ENCODE results near the gene MAT2A. TPM values are rescaled to one million over a fixed set of nuclear protein-coding genes. Genes with fewer than 3 reads are reported as not detected.

MAT2A gene
- total and polyA plus RNA-seq, 9 of the 15 experiments (the other 6 are each of a cell fraction or from before 2014, with no cell fraction given), result 130 to 1,027 (median 240) TPM

- TF ChIP-seq TCF3 (CRISPR knock-in tag; IDR thresholded peaks at IDR 0.05), result peak; percentile 41; the same call in 1 of the 2 replicates
- TF ChIP-seq CBX3 (IDR thresholded peaks at IDR 0.05; ENCODE audit: borderline replicate concordance in 1 of 2, low read length in 2 of 2), result no peak; a peak in 2 of 3 replicates
- no peak for TF ChIP-seq CAMTA2 (CRISPR knock-in tag; conservative IDR thresholded peaks at IDR 0.05)
- TF ChIP-seq ZNF583 (CRISPR knock-in tag; IDR thresholded peaks at IDR 0.05), result no peak
- TF ChIP-seq MLLT1 (IDR thresholded peaks at IDR 0.05), result peak; percentile 85 to 93
- peak; percentile 3 for TF ChIP-seq HNRNPK (IDR thresholded peaks at IDR 0.05; ENCODE audit: low read depth, low read length, poor library complexity, severe bottlenecking)
- TF ChIP-seq ZNF740 (CRISPR knock-in tag; IDR thresholded peaks at IDR 0.05), result peak; percentile 13; the same call in 1 of the 2 replicates
- TF ChIP-seq ZNF740 (tag; IDR thresholded peaks at IDR 0.05), result 0 out of 4 replicates have a peak, but pooled peaks of 1 of the 2 experiments have one; percentile 5
- peak; percentile 81; the same call in 1 of the 2 replicates for TF ChIP-seq ZNF395 (CRISPR knock-in tag; IDR thresholded peaks at IDR 0.05)
- peak; percentile 86 to 97 (median 94) for TF ChIP-seq YY1 (IDR thresholded peaks at IDR 0.05; ENCODE audit: borderline replicate concordance in 1 of 3, control insufficient read depth in 1 of 3, extremely low read depth in 1 of 3, insufficient read depth in 3 of 3, insufficient read length in 1 of 3, insufficient replicate concordance in 2 of 3, low read depth in 1 of 3, low read length in 2 of 3)
- no peak for TF ChIP-seq MAFG (tag; conservative IDR thresholded peaks at IDR 0.05)
- TF ChIP-seq CUX1 (CRISPR knock-in tag; IDR thresholded peaks at IDR 0.05), result no peak
- TF ChIP-seq TGIF2 (CRISPR knock-in tag; IDR thresholded peaks at IDR 0.05), result peak; percentile 73; the same call in 1 of the 2 replicates
- no peak for TF ChIP-seq CEBPB (tag; IDR thresholded peaks at IDR 0.05)
- TF ChIP-seq NR2C1 (IDR thresholded peaks at IDR 0.05), result no peak
- TF ChIP-seq NR2C1 (tag; IDR thresholded peaks at IDR 0.05), result peak; percentile 37; the same call in 1 of the 2 replicates
Observed at GRCh38 chr2:85538507-85539360, at the start of gene MAT2A (continued).

All from K562 (cell line).